CD4-positive, alpha-beta T cell treated with Interleukin-17A for 4 hours (primary cell): ENCODE measurements around the gene PDXK.
A peak's percentile ranks its signal among the peaks of the same experiment; 100 is the strongest.
"Not testable (repeated sequence)": the region's sequence is repeated elsewhere in the genome, so short reads cannot be mapped to it uniquely, and the experiment has no call there.

ENCODE experiments used
- DNase-seq: peaks from one replicate; pipeline ENCODE4 v3.0.0-alpha.2; 2020; ENCODE audit warnings: mixed read lengths

The PDXK gene

DNA sequence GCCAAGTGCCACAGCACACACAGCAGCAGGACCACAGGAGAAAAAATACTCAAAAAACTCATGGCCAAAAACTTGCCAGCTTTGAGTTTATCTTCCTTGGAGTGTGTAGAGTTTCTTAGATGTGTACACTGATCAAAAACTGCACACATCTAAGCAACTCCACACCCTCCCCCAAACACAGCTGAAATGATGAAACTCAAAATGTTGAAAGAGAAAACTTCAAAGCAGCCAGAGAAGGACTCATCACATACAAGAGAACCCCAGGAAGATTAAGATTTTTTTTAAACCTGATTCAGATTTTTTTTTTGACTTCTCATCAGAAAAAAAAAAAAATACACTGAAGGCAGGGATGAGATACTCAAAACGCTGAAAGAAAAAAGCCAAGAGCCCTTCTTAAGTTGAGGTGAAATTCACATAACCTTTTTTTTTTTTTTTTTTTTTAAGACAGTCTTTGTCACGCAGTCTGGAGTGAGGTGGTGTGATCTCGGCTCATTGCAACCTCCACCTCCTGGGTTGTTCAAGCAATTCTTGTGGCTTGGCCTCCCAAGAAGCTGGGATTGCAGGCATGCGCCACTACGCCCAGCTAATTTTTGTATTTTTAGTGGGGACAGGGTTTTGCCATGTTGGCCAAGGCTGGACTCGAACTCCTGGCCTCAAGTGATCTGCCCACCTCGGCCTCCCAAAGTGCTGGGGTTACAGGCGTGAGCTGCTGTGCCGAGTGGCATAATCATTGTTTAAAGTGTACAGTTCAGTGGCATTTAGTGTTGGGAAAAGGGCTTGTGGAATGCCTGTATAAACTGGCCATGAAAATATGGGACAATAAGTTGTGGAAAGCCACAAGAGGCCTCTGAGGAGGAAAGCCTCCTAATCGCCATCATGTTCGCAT is 20.9 kb upstream of the PDXK start:
- DNase-seq = no peak

DNA sequence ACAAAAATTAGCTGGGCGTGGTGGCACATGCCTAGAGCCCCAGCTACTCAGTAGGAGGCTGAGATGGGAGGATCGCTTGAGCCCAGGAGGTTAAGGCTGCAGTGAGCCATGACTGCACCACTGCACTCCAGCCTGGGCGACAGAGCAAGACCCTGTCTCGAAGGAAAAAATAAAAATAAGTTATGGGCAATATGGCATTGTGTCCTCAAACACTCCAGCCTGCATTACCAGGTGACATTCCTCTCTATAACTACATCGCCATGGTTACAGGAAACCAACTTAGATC is 19.5 kb upstream of the PDXK start:
- DNase-seq = not testable (repeated sequence)

DNA sequence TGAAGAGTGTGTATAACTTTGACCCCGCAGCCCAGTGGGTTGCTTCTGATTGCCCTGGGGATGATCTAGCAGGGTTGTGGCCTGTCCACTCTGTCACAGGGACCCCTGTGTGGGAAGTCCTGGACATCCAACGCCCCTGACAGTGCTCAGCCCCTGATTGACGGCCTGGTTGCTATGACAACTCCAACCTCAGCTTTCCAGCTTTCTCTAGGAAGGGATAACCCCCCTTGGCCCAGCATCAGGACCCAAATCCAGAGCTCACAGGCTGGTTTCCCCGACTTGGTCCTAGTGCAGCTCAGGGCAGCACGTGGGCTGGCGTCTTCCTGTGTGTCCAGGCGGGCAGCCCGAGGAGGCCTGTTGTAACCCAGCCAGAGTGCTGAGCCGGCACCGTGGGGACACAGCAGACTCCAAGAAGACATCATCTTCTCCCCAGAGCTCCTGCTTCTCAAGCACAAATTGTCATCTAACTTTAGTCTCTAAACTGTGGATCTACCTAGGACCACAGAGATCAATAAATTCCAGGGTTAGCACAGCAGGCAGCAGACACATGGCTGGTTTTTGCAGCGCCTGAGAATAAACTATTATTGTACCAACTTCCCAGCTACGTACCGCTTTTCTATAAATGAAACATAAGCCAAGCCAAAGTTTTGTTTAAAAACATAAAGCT is 18.9 kb upstream of the PDXK start:
- DNase-seq = no peak

DNA sequence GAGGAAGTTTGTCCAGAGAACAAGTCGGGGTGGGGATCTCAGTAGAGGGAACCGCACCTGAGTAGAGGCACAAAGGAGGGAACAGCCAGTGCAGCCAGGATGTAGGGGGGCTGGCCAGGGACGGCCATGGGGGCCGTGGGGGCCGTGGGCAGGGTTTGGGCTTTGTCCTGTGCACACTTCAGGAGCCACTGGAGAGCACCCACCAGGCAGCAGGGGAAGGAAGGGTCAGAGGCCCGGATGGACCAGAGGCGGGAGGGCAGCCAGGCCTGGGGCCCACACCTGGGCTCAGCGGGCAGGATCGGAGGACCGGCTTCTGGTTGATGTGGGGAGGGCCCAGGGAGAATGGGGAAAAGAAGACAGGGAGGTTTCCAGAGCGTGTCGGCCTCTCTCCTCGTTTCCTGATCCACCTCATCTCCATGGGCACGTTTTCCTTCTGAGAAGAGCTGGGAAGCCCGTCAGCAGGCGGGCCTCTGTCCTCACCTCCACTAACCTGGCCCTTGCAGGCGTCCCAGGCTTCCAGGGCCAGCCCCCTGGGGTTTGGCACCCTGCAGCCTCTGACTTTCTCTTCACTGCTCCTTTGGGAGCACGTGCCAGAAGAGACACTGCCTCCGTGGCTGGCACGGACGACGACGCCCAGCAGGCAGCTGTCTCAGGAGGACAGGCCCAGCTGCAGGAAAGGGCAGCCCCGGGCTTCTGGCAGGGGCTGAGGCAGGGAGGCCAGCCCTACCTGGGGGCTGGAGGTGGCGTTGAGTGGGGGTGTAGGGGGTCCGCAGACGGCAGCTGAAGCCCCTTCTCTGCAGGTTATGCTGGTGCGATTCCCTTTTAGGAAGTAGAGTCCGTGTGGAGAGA is 16.8 kb upstream of the PDXK start:
- DNase-seq = no peak

DNA sequence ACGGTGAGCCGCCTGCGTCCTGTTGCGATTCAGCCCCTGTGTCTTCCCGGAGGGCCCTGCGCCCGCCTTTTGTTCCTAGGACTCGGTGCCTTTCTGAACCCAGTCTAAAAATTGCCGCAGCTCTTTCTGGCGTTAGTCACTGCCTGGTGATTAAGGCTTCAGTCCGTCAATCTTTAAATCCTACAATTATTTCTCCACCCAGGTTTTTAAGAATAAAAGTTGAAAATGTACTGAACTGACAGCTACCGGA is 16.2 kb upstream of the PDXK start:
- no peak for DNase-seq

DNA sequence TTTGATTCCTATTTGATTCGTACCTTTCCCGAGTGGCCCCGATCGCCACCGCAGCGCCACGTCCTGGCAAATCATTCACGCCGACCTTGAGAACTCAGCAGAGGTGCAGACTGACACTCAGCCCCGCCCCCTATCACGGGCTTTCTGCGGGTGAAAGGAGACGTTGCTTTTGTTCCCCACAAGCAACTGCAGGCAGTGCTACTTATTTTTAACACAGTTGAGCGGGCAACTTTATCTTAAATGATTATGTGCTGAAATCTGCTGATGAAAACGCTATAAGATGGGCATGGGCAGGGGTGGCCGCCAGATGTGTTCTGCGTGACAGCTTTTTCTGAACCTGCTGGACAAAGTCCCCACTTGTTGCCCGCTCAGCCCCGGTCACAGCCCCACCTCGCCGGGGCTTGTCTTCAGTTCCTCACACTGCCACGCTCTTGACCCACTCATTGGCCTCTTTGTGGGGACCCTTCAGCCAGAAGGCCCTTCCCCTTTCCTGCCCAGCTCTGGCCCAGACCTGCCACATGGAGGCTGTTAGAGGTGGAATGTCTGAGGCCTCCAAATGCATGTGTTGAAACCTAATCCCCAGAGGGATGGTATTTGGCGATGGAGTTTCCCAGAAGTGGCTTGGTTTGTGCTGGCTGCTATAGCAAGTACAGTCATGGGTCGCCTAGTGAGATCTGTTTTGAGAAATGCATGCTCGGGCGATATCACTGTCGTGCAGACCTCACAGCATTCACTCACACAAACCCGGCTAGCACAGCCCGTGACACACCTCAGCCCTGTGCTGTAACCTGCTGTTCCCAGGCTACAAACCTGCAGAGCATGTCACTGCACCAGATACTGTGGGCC is 15.7 kb upstream of the PDXK start:
- DNase-seq = peak; percentile 46

DNA sequence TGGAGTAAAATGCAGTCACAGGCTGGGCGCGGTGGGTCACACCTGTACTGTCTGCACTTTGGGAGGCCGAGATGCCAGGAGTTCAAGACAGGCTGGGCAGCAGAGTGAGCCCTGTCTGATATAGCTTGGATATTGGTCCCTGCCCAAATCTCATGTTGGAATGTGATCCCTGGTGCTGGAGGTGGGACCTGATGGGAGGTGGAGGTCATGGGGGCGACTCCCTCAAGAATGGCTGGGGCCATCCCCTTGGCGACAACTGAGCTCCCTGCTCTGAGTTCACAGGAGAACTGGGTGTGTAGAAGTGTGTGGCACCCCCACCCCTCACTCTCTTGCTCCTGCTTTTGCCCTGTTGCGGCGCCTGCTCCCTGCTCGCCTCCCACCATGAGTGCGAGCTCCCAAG is 11.5 kb upstream of the PDXK start:
- no peak for DNase-seq

DNA sequence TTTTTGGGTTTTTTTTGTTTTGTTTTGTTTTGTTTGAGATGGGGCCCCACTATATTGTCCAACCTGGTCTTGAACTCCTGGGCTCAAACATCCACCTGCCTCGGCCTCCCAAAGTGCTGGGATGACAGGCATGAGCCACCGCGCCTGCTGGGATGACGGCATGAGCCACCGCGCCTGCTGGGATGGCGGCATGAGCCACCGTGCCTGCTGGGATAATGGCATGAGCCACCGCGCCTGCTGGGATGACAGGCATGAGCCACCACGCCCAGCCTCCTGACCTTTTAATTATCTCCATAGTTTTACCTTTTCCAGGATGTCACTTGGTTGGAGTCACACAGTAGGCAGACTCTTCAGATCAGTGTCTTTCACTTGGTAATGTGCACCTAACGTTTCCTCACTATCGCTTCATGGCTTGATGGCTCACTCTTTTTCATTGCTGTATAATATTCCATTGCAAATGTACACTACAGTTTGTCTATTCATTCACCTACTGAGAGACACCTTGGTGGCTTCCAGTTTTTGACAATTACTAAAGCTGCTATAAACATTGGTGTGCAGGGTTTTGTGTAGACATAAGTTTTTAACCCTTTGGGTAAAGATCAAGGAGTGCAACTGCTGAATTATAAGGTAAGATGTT is 10.1 kb upstream of the PDXK start:
- no peak for DNase-seq

DNA sequence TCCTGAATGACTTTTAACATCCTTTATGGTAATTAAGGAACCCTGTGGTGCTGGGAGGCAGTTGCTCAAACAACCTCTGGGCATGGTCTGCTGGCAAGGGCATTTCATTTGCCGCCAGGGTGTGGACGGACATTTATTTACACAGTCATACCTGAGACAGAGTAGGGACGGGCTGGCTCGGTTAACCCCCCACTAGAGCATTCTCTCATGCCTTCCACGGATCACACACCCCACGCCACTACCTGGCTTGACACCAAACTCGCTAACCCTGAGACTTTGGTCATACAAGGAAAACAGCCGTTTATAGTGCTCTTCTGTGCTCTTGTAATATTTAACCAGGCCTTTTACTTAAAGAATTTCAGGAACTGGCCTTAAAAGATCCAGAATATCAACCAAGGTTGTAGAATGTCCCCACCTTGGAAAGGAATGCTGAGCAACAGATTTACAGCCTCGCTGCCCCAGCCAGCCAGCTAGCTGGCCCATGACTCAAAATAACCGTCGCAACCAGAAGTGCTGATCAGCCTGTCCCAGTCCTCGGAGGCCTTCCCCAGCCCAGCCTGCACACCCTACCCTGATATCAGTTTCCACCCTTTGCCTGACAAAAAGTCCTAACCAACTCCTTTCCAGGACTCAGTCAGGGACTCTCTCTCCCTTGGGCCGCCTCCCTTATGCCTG is 6.5 kb upstream of the PDXK start:
- DNase-seq = no peak

DNA sequence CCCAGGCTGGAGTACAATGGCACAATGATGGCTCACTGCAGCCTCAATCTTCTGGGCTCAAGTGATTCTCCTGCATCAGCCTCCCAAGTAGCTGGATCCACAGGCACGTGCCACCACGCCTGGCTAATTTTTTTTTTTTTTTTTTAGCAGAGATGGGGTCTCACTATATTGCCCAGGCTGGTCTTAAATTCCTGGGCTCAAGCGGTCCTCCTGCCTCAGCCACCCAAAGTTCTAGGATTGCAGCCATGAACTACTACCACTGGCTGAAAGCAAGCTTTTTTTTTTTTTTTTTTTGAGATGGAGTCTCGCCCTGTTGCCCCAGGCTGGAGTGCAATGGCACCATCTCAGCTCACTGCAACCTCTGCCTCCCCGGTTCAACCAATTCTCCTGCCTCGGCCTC is 5.8 kb upstream of the PDXK start:
- not testable (repeated sequence) for DNase-seq

DNA sequence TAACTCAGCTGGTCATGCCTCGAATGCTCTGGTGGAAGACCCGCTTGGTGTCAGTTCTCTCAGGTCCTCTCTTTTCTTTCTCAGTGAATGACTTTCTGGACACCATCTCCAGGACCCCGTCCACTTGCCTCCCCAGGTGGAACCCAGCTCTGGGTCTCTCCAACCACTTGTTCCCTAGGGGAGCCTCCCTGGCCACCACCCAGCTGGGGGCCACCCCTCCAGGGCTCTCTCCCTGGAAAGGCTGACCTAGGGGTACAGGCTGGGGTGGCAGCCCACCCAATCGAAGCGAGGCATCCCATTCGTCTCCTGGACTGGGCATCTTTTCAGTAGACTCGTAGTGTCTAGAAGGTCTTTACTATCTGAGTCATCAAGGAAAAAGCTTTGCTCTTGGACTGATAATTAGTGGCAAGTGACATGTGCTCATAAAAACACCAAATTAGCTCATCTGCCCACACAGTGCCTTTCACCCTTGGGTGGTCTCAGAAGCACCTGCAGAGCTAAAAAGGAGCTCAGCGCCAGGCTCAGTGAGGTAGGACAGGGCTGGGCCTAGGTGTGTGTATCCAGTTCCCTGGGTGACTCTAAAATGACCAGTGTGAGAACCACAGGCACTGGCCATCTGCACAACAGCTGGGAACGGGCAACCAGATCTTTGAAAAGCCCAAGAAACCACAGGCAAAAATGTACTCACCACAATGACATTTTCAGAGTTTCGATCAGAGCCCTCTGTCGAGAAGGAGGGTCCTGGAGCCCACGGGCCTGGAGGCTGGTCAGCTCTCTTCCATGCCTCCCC is 2.4 kb upstream of the PDXK start:
- DNase-seq = no peak

DNA sequence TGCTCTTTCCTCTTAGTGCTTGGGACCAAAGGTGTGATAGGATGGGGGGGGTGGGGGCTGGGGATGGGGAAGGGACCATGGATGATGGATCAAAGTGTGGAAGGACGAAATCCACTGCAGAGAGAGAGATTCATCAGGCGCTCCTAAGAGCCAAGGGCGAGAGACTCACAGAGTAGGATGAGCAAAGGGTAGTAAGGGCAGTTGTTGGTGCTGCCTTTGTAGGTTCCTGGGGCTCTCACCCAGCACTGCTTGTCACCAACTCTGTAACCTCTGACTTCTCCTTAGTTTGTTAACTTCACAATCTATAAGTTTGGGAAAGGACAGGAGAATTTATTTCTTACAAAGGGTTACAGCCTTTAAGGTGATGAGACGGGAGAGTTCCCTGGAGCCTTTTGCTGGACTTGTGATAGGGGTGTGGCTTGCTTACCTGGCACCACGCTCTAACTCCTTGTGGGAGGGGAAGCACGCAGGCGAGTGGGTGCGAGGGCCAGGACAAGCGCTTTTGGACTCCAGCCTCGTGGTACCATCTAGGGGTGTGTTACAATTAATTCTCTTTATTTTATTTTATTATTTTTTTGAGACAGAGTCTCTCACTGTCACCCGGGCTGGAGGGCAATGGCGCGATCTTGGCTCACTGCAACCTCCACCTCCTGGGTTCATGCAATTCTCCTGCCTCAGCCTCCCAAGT is 1.6 kb upstream of the PDXK start:
- no peak for DNase-seq

DNA sequence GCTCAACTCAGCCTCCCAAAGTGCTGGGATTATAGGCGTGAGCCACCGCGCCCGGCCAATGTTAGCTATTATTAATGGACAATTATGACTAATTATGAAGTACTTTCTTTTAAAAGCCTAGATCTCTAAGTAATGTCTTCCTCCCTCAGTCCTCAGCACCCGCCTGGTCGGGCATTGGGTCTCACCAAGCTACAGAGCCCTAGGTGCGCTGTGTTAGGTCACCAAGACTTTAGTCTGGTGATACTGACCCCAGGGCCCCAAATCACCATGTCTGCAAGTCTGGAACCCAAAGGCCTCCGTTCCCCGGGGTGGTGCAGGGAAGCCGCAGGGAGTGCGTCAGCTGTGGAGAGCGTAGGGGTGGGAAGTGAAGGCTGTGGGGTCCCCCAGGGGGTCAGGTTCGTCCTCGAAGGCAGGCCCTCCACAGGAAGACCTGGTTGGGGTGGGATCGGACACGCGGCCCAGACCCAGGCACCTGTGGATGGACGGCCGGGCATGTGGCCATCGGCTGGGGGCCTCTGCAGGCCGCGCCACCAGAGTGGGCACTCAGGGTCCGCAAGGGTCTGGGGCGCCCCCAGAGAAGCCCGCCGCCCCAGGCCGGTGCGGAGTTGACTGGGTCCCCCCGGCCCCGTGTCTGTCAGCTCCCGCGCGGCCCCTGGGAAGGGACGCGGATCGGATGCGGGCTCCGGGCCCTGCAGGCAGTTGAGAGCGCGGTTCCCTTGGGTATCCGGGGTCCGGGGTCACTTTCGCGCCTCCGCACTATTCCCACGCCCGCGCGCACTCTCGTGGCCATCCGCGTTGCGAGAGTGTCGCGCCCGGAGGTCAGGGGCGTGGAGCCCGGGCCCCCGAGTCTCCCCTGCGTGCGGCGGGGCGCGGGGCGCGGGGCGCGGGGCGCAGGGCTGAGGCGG is 710 bp upstream of the PDXK start:
- no peak for DNase-seq

DNA sequence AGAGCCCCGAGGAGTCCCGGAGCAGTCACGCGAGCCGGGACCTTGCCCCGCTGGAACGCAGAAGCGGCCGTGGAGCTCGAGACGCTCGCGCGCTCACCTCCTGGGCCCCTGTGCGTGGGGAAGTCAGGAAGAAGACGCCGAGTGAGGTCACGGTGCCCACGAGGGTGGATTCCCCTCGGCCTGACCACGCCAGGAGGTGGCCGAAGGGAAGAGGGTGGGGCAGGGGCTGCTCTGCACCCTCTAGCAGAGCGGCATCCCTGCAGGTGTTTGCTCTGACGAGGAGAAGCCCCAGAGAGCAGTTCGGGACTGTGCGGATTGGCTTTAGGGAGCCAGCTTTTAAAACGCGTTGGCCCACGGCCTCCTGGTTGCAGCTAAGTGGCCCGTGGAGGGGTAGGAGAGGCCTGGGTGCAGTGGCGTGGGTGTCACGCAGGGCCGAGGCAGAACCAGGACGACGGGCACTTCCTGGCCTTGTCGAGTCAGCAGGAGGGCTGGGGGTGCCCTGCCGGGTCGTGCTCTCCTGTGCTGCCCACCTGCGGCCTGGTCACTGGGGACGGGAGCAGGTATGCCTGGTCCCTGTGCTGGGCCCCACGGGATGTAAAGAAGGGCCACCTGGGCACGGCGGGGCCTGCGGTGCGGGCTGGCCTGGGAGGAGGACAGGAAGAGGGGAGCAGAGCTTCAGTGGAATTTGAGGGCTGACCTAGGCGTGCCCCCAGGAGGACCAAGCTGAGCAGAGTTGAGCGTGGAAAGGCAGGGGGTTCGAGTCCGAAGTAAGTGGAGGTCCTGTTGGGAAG is 1.0 kb downstream of the PDXK start:
- peak; percentile 53 for DNase-seq

DNA sequence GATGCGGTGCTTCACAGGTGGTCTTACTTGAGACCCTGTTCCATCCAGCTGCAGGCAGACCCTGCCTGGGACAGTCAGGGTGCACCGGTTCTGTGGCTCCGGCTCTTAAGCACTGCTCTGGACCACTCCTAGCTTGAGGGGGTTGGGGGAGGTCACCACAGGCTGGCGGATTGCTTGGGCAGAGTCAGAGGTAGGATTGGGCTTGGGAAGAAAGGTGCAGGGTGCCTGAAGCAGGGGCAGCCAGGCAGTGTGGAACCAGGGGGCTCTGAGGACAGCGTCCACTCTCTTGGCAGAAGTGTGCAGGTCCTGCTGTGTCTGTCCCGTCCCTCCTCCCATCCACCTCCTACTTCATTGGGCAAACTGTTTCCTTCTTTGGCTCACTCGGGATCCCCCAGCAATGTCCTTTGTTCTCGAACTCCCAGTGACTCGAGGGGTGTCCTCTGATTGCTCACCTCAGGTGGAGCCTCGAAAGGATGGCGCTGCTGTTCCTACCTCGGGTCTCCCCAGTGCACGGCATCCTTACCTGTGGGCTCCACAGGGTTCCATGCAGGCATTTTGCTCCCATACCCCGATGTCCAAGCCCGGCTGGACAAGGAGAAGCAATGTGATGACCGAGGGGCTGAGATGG is 1.7 kb downstream of the PDXK start:
- no peak for DNase-seq

DNA sequence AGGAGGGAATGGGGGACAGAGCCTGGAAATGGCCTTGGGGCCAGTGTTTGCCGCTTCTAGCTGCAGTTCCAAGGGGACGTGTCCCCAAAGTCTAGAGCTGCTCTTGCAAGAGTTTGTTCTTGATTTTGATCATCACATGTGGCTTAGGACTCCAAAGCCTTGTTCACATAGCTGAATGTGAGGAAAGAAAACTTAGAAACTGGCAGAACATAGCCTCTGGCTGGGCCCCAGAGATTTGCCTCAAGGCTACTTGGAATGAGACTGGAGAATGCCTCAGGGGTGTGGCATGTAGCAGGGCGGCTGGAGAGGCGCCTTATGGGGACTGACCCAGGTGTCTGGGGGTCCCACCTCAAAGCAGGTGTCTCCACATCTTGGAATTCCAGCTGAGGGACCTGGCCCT is 2.3 kb downstream of the PDXK start:
- DNase-seq = no peak

DNA sequence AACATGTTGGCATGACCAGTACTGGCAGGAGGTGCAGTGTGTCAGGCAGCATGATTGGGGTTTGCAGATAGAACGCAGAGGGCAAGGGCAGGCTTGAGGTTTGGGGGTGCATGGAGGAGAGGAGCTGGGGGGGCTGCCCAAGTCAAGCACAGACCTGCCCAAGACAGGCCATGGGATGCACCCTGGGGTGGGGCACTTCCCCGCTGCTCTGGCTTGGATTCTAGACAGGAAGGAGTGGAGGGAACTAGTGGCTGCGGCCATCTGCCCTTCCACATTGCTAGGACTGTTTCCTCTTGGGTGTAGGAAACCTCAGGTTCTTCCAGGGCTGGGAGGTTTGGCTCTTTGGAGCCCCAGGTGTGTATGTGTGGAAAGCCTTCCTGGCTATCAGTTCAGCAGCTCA is 3.0 kb downstream of the PDXK start:
- DNase-seq = no peak

DNA sequence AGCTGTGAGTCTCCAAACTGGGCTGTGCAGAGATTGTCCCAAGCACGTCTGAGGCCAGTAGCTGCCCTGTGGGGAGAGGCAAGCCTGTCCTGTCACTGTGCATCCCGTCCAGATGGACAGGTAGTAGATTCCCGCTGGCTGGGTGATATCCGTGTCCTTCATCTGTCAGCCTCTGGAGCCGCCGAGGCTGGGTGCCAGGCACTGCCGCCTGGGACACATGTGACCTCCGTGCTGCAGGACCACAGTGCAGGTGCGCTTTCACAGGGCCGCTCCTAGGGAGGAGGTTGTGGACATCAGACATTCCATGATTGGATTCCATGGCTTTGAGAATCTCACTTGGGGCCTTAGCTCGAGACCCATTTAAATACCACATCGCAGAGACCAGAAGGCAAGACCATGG is 4.7 kb downstream of the PDXK start:
- DNase-seq = no peak
